Trophoblast cell (in vitro differentiated cells and primary cell): ENCODE data around the gene ZBTB20.

Source experiments
- DNase-seq, 2 donors: peaks; one replicate each; pipeline ENCODE4 v3.0.0-alpha.2; 2016
- H2AFZ ChIP-seq: 2 replicates; pipeline ENCODE4 v1.6.1; 2013; ENCODE audit warnings: low read length, moderate library complexity, mild to moderate bottlenecking; ENCODE audit not compliant: insufficient read depth, poor library complexity
- H2AK5ac ChIP-seq: 2 replicates; pipeline ENCODE4 v1.6.1; 2013; ENCODE audit warnings: mild to moderate bottlenecking, low read length
- H2BK120ac ChIP-seq: 2 replicates; pipeline ENCODE4 v1.6.1; 2013; ENCODE audit warnings: low read length, mild to moderate bottlenecking, moderate library complexity; ENCODE audit not compliant: insufficient read depth, poor library complexity
- H2BK12ac ChIP-seq: 2 replicates; pipeline ENCODE4 v1.6.1; 2013; ENCODE audit warnings: mild to moderate bottlenecking, low read length, moderate library complexity
- H2BK5ac ChIP-seq: 2 replicates; pipeline ENCODE4 v1.6.1; 2013; ENCODE audit warnings: low read length, low read depth, moderate library complexity, mild to moderate bottlenecking; ENCODE audit not compliant: poor library complexity
- H3K14ac ChIP-seq: 2 replicates; pipeline ENCODE4 v1.6.1; 2013; ENCODE audit warnings: mild to moderate bottlenecking, low read length
- H3K18ac ChIP-seq: 2 replicates; pipeline ENCODE4 v1.6.1; 2013; ENCODE audit warnings: mild to moderate bottlenecking, low read length
- H3K23ac ChIP-seq: 2 replicates; pipeline ENCODE4 v1.6.1; 2013; ENCODE audit warnings: low read length
- H3K27ac ChIP-seq: 2 replicates; pipeline ENCODE4 v1.5.1; 2013; ENCODE audit warnings: low read depth, mild to moderate bottlenecking, inconsistent platforms, low read length, moderate library complexity
- H3K27me3 ChIP-seq: 2 replicates; pipeline ENCODE4 v1.6.1; 2013; ENCODE audit warnings: inconsistent platforms, mild to moderate bottlenecking, low read length, moderate library complexity; ENCODE audit not compliant: insufficient read depth
- H3K36me3 ChIP-seq, 2 experiments: 1 replicate in 1 of 2; 2 replicates in 1 of 2; pipeline ENCODE4 v1.6.1; 2013; ENCODE audit warnings: low read length in 2 of 2, mild to moderate bottlenecking in 2 of 2, moderate library complexity in 1 of 2; ENCODE audit not compliant: insufficient read depth in 2 of 2, control insufficient read depth in 1 of 2
- H3K4ac ChIP-seq: 2 replicates; pipeline ENCODE4 v1.6.1; 2013; ENCODE audit warnings: low read depth, mild to moderate bottlenecking, low read length, moderate library complexity
- H3K4me1 ChIP-seq, 2 experiments: 1 replicate in 1 of 2; 2 replicates in 1 of 2; pipeline ENCODE4 v1.6.1; 2013; ENCODE audit warnings: low read length in 2 of 2, mild to moderate bottlenecking in 2 of 2, moderate library complexity in 1 of 2; ENCODE audit not compliant: insufficient read depth in 2 of 2, control insufficient read depth in 1 of 2
- H3K4me2 ChIP-seq: 2 replicates; pipeline ENCODE4 v1.6.1; 2013; ENCODE audit warnings: inconsistent platforms, mild to moderate bottlenecking, low read length, moderate library complexity
- H3K4me3 ChIP-seq: 2 replicates; pipeline ENCODE4 v1.5.1; 2013; ENCODE audit warnings: mild to moderate bottlenecking, low read depth, low read length, inconsistent platforms
- H3K79me1 ChIP-seq: one replicate; pipeline ENCODE4 v1.6.1; 2013; ENCODE audit warnings: low read length
- H3K79me2 ChIP-seq: 2 replicates; pipeline ENCODE4 v1.6.1; 2013; ENCODE audit warnings: low read length, mild to moderate bottlenecking; ENCODE audit not compliant: control insufficient read depth, insufficient read depth, poor library complexity
- H3K9ac ChIP-seq: 2 replicates; pipeline ENCODE4 v1.6.1; 2013; ENCODE audit warnings: mild to moderate bottlenecking, low read length
- H3K9me3 ChIP-seq: 2 replicates; pipeline ENCODE4 v1.6.1; 2013; ENCODE audit warnings: low read depth, mild to moderate bottlenecking, control low read depth, inconsistent platforms, low read length; ENCODE audit not compliant: insufficient read depth
- H4K12ac ChIP-seq: 2 replicates; pipeline ENCODE4 v1.6.1; 2013; ENCODE audit warnings: low read depth, mild to moderate bottlenecking, low read length, moderate library complexity
- H4K8ac ChIP-seq: 2 replicates; pipeline ENCODE4 v1.6.1; 2013; ENCODE audit warnings: low read depth, mild to moderate bottlenecking, low read length, moderate library complexity
- H4K91ac ChIP-seq: one replicate; pipeline ENCODE4 v1.6.1; 2013; ENCODE audit warnings: low read depth, mild to moderate bottlenecking, low read length, moderate library complexity
- WGBS: extraction: QIAGEN DNeasy Blood & Tissue Kit; methylation state at CpG from one replicate; pipeline ENCODE4 v1.1.7; 2013; ENCODE audit warnings: missing lambda C conversion rate; ENCODE audit not compliant: insufficient read length, insufficient coverage; ENCODE audit errors: extremely low coverage; 5-methylcytosine and 5-hydroxymethylcytosine counted together

Gene ZBTB20

GRCh38 chr3:114873591-114873990 lies 273.5 kb downstream of the ZBTB20 start:
- Histone ChIP-seq H3K36me3 (no peaks in the 10 kb centered on the region), H3K4me3 (no peak overlapping the region), H3K27ac (no peak overlapping the region), H2AK5ac (no peak overlapping the region), H3K4me1 (no peaks in the 10 kb centered on the region), H2BK120ac (no peak overlapping the region), H3K18ac (no peak overlapping the region), H3K4ac (no peak overlapping the region), H2BK5ac (no peak overlapping the region), H3K27me3 (no peaks in the 10 kb centered on the region), H3K14ac (no peak overlapping the region), H4K8ac (no peak overlapping the region), H4K91ac (no peak overlapping the region), H3K9me3 (no peaks in the 10 kb centered on the region), H3K79me2 (no peaks in the 10 kb centered on the region), H3K4me2 (no peak overlapping the region), H2BK12ac (no peak overlapping the region), H4K12ac (no peak overlapping the region), H3K9ac (no peak overlapping the region), H2AFZ (no peak overlapping the region), H3K23ac (no peak overlapping the region), H3K79me1 (no peaks in the 10 kb centered on the region)
- WGBS, result no CpG with 5 or more reads among the region's 1 CpG
- no peak for DNase-seq

DNA sequence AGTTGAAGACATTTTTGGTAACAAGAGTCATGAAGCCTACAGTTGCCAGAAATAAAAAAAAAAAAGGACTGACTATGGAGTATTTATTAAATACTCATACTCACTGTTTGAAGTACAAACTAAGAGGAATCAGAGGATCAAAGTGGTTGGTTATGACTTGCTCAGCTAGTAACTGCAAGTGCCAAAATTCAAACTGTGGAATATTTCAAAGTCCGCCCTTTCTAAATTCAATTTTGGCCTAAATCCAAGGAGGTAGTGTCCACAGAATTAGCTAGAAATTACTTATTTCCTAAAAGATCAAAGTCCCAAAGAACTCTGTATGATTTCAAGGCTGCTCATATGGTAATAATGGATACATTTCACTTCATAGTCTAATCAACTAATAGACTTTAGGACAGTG lies 274.5 kb downstream of the ZBTB20 start:
- Histone ChIP-seq H3K4me2 (no peak overlapping the region), H3K14ac (no peak overlapping the region), H3K23ac (no peak overlapping the region), H3K9ac (no peak overlapping the region), H4K91ac (no peak overlapping the region), H4K8ac (no peak overlapping the region), H2BK120ac (no peak overlapping the region), H4K12ac (no peak overlapping the region), H3K4ac (no peak overlapping the region), H3K27ac (no peak overlapping the region), H2BK5ac (no peak overlapping the region), H3K4me1 (no peaks in the 10 kb centered on the region), H2BK12ac (no peak overlapping the region), H3K18ac (no peak overlapping the region), H3K79me2 (no peaks in the 10 kb centered on the region), H3K79me1 (no peaks in the 10 kb centered on the region), H3K4me3 (no peak overlapping the region), H2AK5ac (no peak overlapping the region), H2AFZ (no peak overlapping the region), H3K36me3 (no peaks in the 10 kb centered on the region), H3K9me3 (no peaks in the 10 kb centered on the region), H3K27me3 (no peaks in the 10 kb centered on the region)
- DNase-seq, result no peak
- WGBS, result no CpG with 5 or more reads among the region's 1 CpG

GRCh38 chr3:114872050-114872449 lies 275.0 kb downstream of the ZBTB20 start:
- Histone ChIP-seq H2AFZ (no peak overlapping the region), H3K27me3 (no peaks in the 10 kb centered on the region), H3K4me2 (no peak overlapping the region), H3K79me1 (no peaks in the 10 kb centered on the region), H3K9ac (no peak overlapping the region), H2BK5ac (no peak overlapping the region), H3K18ac (no peak overlapping the region), H3K4me1 (no peaks in the 10 kb centered on the region), H2BK120ac (no peak overlapping the region), H2BK12ac (no peak overlapping the region), H4K8ac (no peak overlapping the region), H3K27ac (no peak overlapping the region), H3K23ac (no peak overlapping the region), H3K9me3 (no peaks in the 10 kb centered on the region), H4K12ac (no peak overlapping the region), H3K4me3 (no peak overlapping the region), H3K4ac (no peak overlapping the region), H4K91ac (no peak overlapping the region), H3K14ac (no peak overlapping the region), H3K79me2 (no peaks in the 10 kb centered on the region), H2AK5ac (no peak overlapping the region), H3K36me3 (no peaks in the 10 kb centered on the region)
- no peak for DNase-seq
- WGBS, result no CpG with 5 or more reads among the region's 1 CpG

GRCh38 chr3:114867835-114868503 lies 279.1 kb downstream of the ZBTB20 start:
- Histone ChIP-seq H2BK12ac (no peak overlapping the region), H4K8ac (no peak overlapping the region)

More at GRCh38 chr3:114867835-114868503, 279.1 kb downstream of the ZBTB20 start:
- no peaks in the 10 kb centered on the region for H3K79me1 ChIP-seq
- no peak overlapping the region for H2AK5ac ChIP-seq
- no peak overlapping the region for H4K91ac ChIP-seq
- no peak overlapping the region for H3K4me3 ChIP-seq
- DNase-seq, result no peak
- no CpG with 5 or more reads among the region's 4 CpGs for WGBS
- no peak overlapping the region for H3K4me2 ChIP-seq
- no peaks in the 10 kb centered on the region for H3K4me1 ChIP-seq
- no peak overlapping the region for H2AFZ ChIP-seq
- H2BK120ac ChIP-seq, result no peak overlapping the region
- H3K4ac ChIP-seq, result no peak overlapping the region
- no peaks in the 10 kb centered on the region for H3K27me3 ChIP-seq
- H3K9ac ChIP-seq, result no peak overlapping the region
- no peaks in the 10 kb centered on the region for H3K36me3 ChIP-seq
- no peak overlapping the region for H2BK5ac ChIP-seq
- no peak overlapping the region for H4K12ac ChIP-seq
- H3K27ac ChIP-seq, result no peak overlapping the region
- H3K18ac ChIP-seq, result no peak overlapping the region
- H3K79me2 ChIP-seq, result no peaks in the 10 kb centered on the region
- no peaks in the 10 kb centered on the region for H3K9me3 ChIP-seq
- no peak overlapping the region for H3K14ac ChIP-seq
- H3K23ac ChIP-seq, result no peak overlapping the region
